Muscle of leg (tissue), 11 donors: ENCODE data around the gene ADGRG7. TPM values are rescaled to one million over a fixed set of nuclear protein-coding genes. Genes with fewer than 3 reads are reported as not detected.

ENCODE experiments used
- DNase-seq: peaks from one replicate; pipeline ENCODE4 v3.0.0; 2013
- H3K27ac ChIP-seq: one replicate; pipeline ENCODE4 v1.5.1; 2013; ENCODE audit warnings: mild to moderate bottlenecking, low read length, control low read depth
- H3K27me3 ChIP-seq: one replicate; pipeline ENCODE4 v1.6.1; 2013; ENCODE audit warnings: low read length; ENCODE audit not compliant: control insufficient read depth, insufficient read depth
- H3K36me3 ChIP-seq: one replicate; pipeline ENCODE4 v1.6.1; 2013; ENCODE audit warnings: low read length; ENCODE audit not compliant: control insufficient read depth, insufficient read depth
- H3K4me1 ChIP-seq: one replicate; pipeline ENCODE4 v1.6.1; 2013; ENCODE audit warnings: low read length; ENCODE audit not compliant: control insufficient read depth, insufficient read depth
- H3K4me3 ChIP-seq: one replicate; pipeline ENCODE4 v1.5.1; 2013; ENCODE audit warnings: low read length, control low read depth
- H3K9me3 ChIP-seq: replicated peaks from 2 replicates; pipeline ENCODE4 v1.6.1; 2013; ENCODE audit warnings: low read depth, low read length; ENCODE audit not compliant: control insufficient read depth
- WGBS: methylation state at CpG from one replicate; pipeline ENCODE4 v1.1.5; 2013; ENCODE audit warnings: missing lambda C conversion rate; ENCODE audit not compliant: insufficient coverage; 5-methylcytosine and 5-hydroxymethylcytosine counted together
- polyA plus RNA-seq, 8 donors: library from polyadenylated mRNA; unstranded; fragments of 120-200 nt; gene quantifications; one replicate each; pipeline versions ENCODE4 v1.2.1 to v1.2.3, GENCODE V29; 2013; ENCODE audit warnings: inconsistent platforms in 1 of 8, low replicate concordance in 1 of 8; ENCODE audit not compliant: insufficient read length in 8 of 8, insufficient read depth in 1 of 8
- total RNA-seq: library from RNA; stranded (reverse); fragments of 120-200 nt; gene quantifications from one replicate; pipeline ENCODE4 v1.2.4, GENCODE V29; 2013

Gene ADGRG7
- total and polyA plus RNA-seq, 9 donors: 0.39 to 3.1 TPM; not detected in 7

DNA sequence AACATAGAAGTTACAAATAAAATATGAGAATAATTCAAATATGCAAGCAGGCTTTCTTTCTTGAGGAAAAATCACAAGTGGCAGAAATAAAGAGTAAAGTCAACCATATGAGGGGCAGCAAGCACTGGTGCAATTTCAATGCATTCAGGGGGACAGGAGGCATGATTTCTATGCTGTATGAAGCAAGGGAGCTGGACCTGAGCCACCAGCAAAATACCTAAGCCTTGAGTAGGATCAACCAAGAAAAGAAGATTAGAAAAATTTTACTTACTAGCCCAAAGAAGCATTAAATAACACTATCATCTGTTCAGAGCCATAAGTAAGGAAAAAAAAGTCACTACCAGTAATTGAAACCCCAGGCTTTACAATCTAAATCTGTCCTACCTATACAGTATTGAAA is 6.3 kb downstream of the ADGRG7 start:
- H3K9me3 ChIP-seq: no peaks in the 10 kb centered on the region
- H3K27me3 ChIP-seq: no peaks in the 10 kb centered on the region
- H3K4me3 ChIP-seq: no peak overlapping the region
- no peaks in the 10 kb centered on the region for H3K36me3 ChIP-seq
- no peaks in the 10 kb centered on the region for H3K4me1 ChIP-seq
- H3K27ac ChIP-seq: no peak overlapping the region
- no peak for DNase-seq

DNA sequence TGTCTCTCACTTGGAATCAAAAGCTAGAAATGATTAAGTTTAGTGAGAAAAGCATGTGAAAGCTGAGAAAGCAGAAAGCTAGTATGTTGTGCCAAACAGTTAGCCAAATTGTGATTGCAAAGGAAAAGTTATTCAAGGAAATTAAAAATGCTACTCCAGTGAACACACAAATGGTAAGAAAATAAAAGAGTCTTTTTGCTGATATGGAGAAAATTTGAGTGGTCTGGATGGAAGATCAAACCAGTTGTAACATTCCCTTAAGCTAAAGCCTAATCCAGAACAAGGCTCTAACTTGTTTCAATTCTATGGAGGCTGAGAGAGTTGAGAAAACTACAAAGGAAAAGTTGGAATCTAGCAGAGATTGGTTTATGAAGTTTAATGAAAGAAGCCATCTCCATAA is 11.8 kb downstream of the ADGRG7 start:
- Histone ChIP-seq H3K4me1 (no peaks in the 10 kb centered on the region), H3K36me3 (no peaks in the 10 kb centered on the region), H3K27ac (no peak overlapping the region), H3K27me3 (no peaks in the 10 kb centered on the region), H3K4me3 (no peak overlapping the region), H3K9me3 (no peaks in the 10 kb centered on the region)
- DNase-seq: no peak

DNA sequence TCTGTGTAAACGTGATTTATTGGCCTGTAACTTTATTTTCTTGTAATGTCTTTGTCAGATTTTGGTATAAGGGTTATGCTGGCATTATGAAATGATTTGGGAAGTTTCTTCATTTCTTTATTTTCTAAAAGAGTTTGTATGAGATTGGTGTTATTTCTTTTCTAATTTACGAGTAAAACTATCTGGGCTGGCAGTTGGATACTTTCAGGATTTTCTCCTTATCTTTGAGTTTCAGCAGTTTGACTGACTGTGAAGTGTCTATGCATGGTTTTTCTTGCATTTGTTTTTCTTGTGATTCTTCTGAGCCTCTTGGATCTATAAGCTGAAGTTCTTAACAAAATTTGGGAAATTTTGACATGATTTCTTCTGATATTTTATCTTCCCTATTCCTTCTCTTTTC is 18.1 kb downstream of the ADGRG7 start:
- 67% methylated on average over 1 of the region's 2 CpGs for WGBS
- Histone ChIP-seq H3K27ac (no peak overlapping the region), H3K4me1 (no peaks in the 10 kb centered on the region), H3K36me3 (no peaks in the 10 kb centered on the region), H3K9me3 (no peaks in the 10 kb centered on the region), H3K27me3 (no peaks in the 10 kb centered on the region), H3K4me3 (no peak overlapping the region)
- no peak for DNase-seq

DNA sequence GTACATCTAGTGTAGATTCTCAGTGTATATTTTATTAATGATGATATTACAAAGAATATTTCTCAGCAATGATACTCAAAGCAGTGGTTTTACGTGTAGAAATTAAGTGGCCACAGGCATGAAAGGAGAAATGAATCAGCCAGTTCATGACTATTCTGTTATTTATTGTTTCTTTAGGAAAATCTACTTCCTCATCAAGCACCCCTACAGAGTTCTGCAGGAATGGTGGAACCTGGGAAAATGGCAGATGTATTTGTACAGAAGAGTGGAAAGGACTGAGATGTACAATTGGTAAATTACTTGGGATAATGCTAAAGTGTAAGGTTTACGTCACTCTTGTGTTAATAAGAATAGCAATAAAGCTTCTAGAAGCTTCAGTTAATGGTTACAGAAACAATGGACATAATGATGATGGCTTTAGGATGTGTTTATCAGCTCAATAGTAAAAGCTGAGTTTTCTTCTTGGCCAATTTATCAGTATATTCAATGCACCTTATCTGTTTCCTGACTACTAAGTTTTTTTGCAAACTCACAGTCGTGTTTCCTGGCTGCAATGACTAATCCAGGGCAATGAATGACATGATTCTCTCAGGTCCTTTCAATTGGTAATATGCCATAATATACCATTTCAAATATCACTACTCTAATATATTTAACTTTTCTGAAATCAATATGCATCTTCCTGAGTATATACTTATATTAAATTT is 20.2 kb downstream of the ADGRG7 start:
- H3K36me3 ChIP-seq: no peaks in the 10 kb centered on the region
- H3K27me3 ChIP-seq: no peaks in the 10 kb centered on the region
- no peak overlapping the region for H3K4me3 ChIP-seq
- H3K4me1 ChIP-seq: no peaks in the 10 kb centered on the region
- 83% methylated on average over 1 of the region's 3 CpGs for WGBS
- H3K9me3 ChIP-seq: no peaks in the 10 kb centered on the region
- no peak for DNase-seq
- H3K27ac ChIP-seq: no peak overlapping the region

DNA sequence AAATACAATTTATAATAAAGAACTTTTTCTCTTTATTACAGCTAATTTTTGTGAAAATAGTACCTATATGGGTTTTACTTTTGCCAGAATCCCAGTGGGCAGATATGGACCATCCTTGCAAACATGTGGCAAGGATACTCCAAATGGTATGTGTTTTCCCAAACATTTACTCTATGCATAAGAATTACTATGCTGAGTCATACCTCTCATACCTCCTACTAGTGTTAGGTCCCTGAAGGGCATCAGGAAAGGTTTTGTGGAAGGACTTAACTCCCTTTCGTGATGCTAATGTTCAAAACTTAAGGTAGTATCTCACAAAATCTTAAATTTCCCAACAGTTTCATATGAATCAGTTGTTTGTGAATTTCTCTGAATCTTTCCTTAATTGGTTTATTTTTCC is 21.3 kb downstream of the ADGRG7 start:
- WGBS: no CpG with 5 or more reads among the region's 1 CpG
- Histone ChIP-seq H3K9me3 (no peaks in the 10 kb centered on the region), H3K4me3 (no peak overlapping the region), H3K36me3 (no peaks in the 10 kb centered on the region), H3K4me1 (no peaks in the 10 kb centered on the region), H3K27me3 (no peaks in the 10 kb centered on the region), H3K27ac (no peak overlapping the region)
- DNase-seq: no peak

DNA sequence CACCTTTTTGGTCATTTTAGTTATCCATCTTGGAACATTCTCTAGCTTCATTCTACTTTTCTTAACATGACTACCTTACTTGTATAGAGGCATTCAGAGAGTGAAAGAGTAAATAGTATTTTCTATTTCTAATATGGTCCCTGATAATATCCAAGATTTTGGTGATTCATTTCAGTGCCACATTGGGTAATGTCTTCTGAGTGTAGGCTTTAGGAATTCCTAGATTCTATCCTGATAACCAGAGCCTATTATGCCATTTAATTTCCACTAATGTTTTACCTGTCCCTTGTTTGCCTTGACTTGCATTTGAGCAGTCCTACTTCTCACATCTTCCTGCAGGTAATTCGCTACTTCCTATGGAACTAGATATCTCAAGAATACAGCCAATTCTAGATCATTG is 21.8 kb downstream of the ADGRG7 start:
- DNase-seq: no peak
- no peaks in the 10 kb centered on the region for H3K4me1 ChIP-seq
- no peak overlapping the region for H3K4me3 ChIP-seq
- no peaks in the 10 kb centered on the region for H3K27me3 ChIP-seq
- WGBS: no CpG with 5 or more reads among the region's 1 CpG
- H3K36me3 ChIP-seq: no peaks in the 10 kb centered on the region
- no peak overlapping the region for H3K27ac ChIP-seq
- no peaks in the 10 kb centered on the region for H3K9me3 ChIP-seq

DNA sequence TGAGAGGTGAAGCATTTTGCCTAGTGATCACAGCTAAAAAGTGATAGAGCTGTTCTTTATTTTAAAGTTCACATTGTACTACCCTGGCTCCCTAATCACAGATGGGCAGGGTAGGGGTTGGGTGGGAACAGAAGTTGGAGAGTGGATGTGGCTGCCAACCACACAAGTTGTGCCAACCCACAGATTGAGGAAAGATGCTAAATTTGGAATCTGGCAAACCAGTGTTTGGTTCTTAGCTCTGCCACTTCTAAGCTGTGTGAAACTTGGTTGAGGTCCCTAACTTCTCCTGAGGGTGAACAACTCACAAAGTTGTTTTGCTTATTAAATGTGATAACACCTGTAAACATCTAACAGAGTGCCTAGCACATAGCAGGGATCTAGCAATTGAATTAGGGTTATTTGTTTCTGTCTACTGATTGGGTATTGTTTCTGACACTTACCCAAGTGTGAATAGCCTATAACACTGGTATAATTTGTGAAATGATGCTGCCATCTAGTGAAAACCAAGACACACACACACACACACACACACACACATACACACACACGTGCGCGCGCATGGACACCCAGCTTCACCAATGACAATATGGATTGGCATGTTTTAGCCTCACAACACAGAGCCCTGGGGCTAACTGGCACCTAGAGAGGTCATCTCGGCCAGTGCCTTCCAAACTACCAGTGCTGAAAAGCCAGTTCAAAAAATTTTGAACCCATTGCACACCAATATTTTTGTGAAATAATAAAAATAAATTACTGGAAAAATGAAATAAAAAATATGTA is 25.3 kb downstream of the ADGRG7 start:
- Histone ChIP-seq H3K27me3 (no peaks in the 10 kb centered on the region), H3K36me3 (no peaks in the 10 kb centered on the region), H3K27ac (no peak overlapping the region), H3K4me3 (no peak overlapping the region), H3K4me1 (no peaks in the 10 kb centered on the region), H3K9me3 (no peaks in the 10 kb centered on the region)
- peak; percentile 7 for DNase-seq
- 76% methylated on average over 4 of the region's 5 CpGs for WGBS

DNA sequence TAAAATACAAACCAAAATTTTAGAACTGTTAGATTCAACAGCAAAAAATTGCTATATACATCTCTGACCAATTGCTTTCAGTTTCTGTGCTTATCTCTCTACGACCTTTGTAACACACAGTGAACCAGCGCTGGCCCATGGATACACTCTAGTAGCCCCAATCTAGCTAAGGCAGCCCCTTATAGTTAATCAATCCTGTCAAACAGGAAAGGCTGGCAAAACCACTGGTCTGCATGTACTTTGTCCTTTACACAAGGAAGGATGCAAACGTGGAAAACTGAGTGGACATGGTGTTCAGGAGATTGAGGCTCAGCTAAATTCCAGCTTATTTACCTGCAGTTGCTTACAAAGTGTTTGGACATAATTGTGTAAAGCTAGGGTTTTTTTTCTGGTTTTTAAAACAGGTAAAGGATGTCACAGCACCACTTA is 25.9 kb downstream of the ADGRG7 start:
- no peak overlapping the region for H3K27ac ChIP-seq
- 89% methylated on average over 1 of the region's 3 CpGs for WGBS
- H3K27me3 ChIP-seq: no peaks in the 10 kb centered on the region
- H3K4me1 ChIP-seq: no peaks in the 10 kb centered on the region
- no peak for DNase-seq
- H3K4me3 ChIP-seq: no peak overlapping the region
- no peaks in the 10 kb centered on the region for H3K36me3 ChIP-seq
- H3K9me3 ChIP-seq: no peaks in the 10 kb centered on the region

DNA sequence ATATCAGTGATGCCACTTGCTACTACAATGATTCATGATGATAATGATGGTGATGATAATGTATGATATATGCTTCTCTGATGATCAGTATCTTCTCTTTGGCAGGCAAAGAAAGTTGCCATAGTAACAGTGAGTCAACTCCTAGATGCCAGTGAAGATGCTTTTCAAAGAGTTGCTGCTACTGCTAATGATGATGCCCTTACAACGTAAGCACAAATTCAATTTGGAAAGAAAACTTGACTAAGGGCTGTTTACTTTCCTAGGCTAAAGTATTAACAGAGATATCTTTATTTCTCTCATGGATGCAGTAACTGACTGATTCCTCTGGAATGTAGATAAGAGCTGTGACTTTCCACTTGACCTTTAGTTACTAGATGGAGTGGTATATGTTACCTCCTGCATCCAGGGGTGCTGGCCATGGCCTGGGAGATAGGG is 27.8 kb downstream of the ADGRG7 start:
- Histone ChIP-seq H3K27ac (no peak overlapping the region), H3K4me3 (no peak overlapping the region), H3K9me3 (no peaks in the 10 kb centered on the region), H3K4me1 (no peaks in the 10 kb centered on the region), H3K36me3 (no peaks in the 10 kb centered on the region), H3K27me3 (no peaks in the 10 kb centered on the region)
- DNase-seq: no peak
- WGBS: no CpG with 5 or more reads among the region's 1 CpG

DNA sequence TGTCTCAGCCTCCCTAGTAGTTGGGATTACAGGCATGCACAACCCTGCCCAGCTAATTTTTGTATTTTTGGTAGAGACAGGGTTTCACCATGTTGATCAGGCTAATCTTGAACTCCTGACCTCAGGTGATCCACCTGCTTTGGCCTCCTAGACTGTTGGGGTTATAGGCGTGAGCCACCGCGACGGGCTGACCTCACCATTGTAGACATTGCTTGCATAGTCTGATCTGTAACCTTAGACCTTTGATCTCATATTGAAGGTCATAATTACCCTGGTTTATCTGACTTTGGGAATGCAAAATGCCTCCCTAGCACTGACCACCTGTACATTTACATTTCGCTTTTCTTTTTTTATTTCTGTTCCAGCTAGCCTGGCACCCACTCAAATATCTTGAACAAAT is 31.2 kb downstream of the ADGRG7 start:
- WGBS: 97% methylated on average over 4 of the region's 5 CpGs
- Histone ChIP-seq H3K4me3 (no peak overlapping the region), H3K27ac (no peak overlapping the region), H3K4me1 (no peaks in the 10 kb centered on the region), H3K27me3 (no peaks in the 10 kb centered on the region), H3K36me3 (no peaks in the 10 kb centered on the region), H3K9me3 (no peaks in the 10 kb centered on the region)
- DNase-seq: no peak
